Activated CD8-positive, alpha-beta memory T cell treated with anti-CD3 and anti-CD28 coated beads, Interleukin-2, amount 50 U/mL, for 4 hours (primary cell): Measurements from ENCODE around the gene GOT1.

Experiments used
- DNase-seq: peaks from one replicate; pipeline ENCODE4 v3.0.0-alpha.2; 2020

The GOT1 gene

DNA sequence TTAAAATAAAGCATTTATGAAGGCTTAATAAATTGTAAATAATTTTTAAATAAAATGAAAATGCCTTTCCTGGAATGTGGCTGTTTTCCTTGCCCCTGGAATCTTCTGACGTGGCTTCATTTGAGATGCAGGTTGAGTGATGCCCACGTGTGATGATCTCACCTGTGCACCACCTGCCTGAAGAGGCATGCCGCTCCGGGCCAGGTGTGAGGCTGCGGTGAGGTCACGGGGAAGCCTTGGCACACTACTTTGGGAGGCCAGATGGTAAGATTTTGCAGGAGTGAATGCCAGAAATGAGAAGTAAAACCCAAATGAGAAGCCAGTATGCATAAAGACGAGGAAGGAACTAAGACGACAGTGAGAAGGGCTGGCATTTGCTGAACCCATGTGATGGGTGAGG lies 36.2 kb downstream of the GOT1 start:
- DNase-seq = no peak

- no peak for DNase-seq
Measured at GRCh38 chr10:99393683-99394082, 36.7 kb downstream of the GOT1 start.

DNA sequence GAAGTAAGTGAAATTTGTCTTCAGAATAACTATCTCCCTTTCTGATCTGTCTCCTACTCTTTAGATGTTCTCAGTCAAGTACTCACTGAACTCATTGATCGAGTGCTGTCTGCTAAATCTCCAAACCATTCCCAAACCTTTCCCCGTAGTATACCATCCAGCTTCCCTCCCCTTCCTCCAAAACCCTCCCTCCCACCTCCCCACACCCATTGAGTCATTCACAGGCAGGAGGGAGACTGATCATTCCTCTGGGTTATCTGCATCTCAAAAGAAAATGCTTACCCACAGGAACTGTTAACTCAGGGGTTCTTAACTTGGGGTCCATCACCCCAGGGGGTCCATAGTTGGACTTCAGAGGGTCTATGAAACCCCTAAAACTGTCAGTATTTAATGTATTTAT lies 37.4 kb downstream of the GOT1 start:
- no peak for DNase-seq

DNA sequence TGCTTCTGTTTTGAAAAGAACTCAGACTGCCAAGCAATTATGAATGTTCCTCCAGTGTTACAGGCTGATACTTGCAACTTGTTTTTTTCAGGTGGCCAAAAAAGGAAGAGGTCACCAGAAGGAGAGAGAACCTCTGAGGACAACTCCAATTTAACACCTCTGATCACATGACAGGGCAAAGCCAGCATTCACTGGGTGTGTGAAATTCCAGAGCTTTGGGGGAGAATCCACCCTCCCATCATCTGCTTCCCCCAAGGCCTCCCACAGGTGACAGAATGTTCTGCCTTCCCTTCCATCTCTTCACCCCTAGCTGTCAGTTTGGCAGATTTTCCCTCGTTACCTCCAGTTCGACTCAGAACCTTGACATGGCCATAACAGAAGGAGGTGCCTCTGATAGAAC lies 39.1 kb downstream of the GOT1 start:
- no peak for DNase-seq

GRCh38 chr10:99389729-99390480 lies 40.5 kb downstream of the GOT1 start:
- DNase-seq = no peak

GRCh38 chr10:99387541-99387940 lies 42.9 kb downstream of the GOT1 start:
- no peak for DNase-seq

- DNase-seq = no peak
Measured at GRCh38 chr10:99387071-99387470, 43.4 kb downstream of the GOT1 start.

DNA sequence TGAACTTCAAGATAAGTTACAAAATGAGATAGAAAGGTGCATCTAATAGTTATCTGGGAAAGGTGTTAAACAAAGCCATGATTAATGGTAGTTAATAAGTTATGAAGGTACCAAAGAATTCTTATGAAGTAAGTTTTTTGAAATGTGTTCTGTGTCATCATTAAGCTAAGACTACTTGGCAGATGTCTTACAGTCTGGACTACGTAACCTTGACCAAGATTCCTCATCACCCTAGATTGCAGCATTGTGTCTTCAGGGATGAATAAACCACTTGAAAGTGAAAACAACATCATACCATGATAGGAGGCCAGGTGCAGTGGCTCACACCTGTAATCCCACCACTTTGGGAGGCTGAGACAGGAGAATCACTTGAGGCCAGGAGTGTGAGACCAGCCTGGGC lies 48.2 kb downstream of the GOT1 start:
- DNase-seq = no peak

DNA sequence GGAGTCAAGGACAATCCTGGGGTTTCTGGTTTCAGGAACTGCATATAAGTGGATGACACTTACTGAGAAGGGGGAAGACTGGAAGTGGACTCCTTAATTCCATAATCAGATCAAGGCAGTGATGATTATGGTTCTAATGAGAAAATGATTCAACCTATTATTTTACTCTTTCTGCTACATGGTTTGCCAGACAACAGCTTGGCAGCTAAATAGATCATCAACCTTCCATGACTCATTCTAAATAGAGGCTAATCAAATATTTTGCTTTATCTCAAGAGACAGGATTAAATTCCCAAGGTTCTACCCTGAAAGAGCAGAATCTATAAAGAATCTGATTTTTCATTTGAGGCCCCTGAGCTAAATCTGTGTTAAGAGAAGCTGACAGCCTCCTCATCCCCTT lies 55.0 kb downstream of the GOT1 start:
- no peak for DNase-seq

GRCh38 chr10:99374972-99375371 lies 55.5 kb downstream of the GOT1 start:
- DNase-seq = no peak

GRCh38 chr10:99374526-99374925 lies 55.9 kb downstream of the GOT1 start:
- no peak for DNase-seq

DNA sequence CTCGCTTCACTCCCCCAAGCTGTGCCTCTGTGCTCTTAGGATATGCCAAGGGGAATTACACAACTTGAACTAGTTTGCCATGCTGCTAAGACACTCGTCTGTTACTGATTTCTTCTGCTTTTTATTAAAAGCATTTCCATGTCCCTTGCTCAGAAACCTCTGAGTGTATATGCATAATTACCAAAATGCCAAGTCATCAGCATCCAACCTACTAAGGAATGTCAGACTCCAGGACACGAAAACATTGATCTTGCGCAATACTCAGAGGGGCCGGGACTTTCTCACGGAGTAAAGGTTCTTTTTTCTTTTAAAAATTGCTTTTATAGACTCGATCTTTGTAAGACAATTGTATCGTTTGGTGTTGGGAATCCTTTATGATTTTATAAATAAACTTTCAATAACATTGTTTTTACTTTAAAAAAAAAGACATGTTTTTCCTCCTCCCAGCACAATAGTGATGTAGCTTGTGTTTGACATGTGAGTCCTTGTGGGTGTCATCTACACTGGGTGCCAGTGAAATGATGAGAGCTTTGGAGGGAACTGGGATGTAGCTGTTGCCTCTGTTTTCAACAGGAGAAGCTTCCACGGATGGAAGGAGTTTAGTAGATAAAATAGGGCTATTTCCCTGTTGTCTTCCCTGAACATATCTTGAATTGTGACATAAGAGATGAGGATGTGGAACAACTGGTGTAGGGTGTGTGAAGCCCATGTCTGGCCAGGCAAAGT lies 57.7 kb downstream of the GOT1 start:
- no peak for DNase-seq

DNA sequence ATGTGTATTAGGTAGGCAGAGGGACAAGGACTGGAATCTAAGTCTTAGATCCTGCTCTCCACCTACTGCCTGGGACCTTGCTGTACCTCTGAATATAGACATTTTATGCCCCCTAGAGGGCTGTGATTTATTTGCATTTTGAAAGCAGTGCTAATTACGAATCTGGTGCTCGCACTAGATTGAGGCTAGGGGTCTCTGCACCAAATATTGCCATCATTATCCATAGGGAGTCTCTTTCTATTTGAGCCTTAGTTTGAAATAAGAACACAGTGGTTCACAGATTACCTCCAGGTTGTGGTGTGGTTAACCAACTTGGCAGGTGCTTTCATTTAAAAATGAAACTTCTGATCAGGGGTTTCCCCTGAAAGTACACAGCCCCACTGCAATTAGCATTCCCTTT lies 59.4 kb downstream of the GOT1 start:
- no peak for DNase-seq

DNA sequence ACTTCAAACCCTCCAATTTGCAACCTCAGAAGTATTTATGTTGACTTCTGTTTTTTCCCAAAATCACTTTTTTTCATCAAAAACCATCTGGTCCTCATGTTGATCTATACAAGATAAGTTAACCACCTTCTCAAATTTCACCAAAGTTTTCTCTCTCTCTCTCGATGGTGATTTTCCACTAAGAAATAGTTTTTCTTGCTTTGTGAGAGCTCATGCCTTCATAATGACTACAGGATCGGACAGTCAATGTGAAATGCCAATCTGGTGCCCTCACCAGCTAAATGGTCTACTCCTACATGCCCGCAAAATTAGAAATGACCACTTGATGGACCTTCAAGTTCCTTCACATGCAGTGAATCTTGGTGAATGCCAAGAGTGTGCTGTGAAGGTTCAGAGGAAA lies 60.9 kb downstream of the GOT1 start:
- no peak for DNase-seq

DNA sequence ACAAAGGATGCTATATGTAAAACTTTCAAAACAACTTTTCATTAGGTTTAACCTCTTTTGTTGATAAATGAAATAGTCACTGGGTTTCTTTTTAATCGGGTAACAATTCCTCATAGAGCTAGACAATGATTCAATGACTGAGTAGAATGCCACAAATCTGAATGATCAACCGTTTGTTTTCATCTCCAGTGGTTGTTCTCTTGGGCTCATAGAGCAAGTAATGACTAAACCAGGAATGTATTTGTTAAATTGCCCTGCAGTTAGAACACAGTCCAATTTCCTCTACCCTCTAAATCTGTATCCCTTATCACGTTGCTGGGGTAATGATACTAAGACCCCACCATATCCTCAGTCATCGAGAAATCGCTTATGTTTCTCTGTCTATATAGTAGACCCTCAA lies 61.3 kb downstream of the GOT1 start:
- DNase-seq = no peak

DNA sequence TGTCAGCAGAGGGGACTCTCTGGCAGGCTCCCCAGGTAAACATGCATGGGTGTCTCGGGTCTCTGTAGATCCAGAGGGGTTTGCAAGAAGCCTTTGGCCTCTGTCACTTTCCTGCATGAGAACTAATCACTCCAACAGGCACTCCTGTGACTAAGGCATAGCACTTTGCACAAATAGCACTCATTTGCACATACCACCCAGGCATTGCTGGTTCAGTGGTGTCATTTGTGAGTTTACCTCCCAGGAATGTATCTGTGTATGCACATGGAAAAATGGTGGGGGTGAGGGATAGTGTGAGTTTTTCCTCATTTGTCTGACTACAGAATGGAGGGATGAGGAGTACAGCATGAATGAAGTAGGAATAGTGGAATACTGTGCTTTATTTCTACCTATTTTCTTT lies 61.8 kb downstream of the GOT1 start:
- DNase-seq = no peak

DNA sequence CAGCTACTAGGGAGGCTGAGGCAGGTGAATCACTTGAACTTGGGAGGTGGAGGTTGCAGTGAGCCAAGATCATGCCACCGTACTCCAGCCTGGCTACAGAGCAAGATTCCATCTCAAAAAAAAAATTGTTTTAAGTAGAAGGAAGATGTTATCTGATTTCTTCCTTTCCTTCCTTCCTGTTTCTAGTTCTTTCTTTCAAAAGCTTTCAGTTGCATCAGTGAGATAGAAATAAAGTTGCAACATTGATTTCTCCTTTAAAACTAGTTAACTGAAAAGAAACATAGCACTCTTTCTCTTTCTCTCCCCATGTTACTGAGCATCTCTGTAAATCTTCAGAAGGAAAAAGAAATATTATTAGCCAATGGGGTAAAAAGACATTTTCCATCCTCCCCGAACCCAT lies 63.8 kb downstream of the GOT1 start:
- DNase-seq = no peak

- DNase-seq = no peak
Measured at GRCh38 chr10:99365736-99366135, 64.7 kb downstream of the GOT1 start.

DNA sequence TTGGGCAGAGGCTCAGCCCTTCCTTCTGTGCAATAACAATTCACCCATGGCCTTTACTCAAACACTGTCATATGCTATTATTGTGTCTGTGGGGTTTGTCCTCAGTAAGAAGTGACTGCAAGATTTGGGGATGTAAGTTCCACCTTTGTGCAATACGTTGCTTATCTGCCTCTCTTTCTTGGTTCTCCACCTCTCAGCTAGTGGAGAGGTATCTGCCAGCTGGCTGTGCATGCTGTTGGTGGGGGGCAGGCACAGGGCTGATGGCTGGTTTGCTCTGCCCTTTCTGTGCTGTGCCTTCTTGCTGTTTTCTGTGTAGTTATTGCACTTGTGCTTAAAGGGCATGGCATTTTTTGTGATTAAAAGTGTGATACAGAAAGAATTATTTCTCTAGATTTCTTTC lies 65.1 kb downstream of the GOT1 start:
- DNase-seq = no peak

DNA sequence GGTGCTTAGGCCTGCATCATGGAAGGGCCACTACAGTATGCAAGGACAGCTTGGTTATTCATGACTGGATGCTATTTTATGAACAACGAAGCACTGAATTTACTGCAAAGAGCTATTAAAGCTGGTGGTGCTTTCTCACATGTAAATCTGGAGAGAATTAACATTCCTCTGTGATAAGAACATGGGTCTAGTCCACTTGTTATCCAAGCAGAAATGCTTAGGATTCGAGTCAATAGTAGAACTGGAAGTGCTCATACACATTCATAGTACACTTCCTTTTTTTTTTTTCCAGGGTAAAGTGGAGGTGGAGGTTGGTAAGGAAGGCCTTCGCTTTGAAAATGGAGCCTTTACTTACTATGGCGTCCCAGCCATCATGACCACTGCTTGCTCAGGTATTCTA lies 66.3 kb downstream of the GOT1 start:
- DNase-seq = no peak

- no peak for DNase-seq
Measured at GRCh38 chr10:99360934-99361333, 69.5 kb downstream of the GOT1 start.

DNA sequence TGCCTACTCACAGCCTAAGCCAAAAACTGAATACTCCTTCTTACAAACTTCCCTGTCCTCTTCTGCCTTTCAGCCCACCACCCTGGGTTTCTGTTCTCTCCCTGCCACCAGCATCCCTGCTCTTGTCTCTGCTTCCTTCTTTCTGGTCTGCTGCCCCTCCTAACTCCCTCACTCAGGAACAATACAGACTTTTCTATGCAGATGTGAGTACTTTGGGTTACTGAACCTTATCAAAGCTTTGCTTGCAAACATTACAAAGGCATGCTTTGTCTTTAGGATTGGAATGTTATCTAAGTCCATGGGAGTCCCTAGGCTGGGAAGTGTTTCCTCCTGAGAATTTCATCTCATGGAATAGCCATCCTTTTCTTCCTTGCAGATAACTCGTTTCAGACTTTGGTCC lies 72.3 kb downstream of the GOT1 start:
- no peak for DNase-seq

DNA sequence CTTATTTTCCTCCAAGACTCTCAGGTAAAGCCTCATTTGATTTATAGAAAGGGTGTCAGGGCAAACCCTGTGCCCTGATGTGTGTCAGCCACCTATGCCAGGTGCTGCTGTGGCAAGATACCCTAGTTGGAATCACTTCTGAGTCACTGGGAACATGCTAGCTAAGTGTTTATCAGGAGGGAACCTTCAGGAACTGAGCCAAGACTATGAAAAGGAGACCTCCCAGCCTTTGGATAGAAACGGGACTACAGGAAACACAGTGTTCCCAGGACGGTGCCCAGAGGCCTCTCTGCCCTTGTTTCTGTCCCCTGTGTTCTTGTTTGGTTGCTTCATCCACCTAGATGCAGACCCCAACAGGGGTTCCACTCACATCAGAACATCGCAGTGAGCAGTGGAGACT lies 72.7 kb downstream of the GOT1 start:
- DNase-seq = no peak

DNA sequence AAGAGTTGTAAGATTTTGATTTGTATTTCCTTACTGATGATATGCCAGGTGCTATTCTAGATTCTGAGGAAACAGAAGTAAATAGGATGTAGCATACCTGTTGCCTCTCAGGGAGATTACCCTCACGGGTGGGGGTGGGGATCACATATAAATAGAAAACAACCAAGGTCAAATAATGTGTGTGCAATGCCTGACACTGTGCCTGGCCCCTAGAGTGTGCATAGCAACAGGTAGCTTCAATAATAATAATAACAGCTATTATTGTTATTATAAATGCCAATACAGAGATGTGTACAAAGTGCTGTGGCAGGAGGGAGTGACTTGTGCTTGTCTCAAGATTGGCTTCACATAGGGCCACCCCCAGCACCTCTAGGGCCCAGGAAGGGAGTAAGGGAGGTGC lies 77.2 kb downstream of the GOT1 start:
- no peak for DNase-seq

DNA sequence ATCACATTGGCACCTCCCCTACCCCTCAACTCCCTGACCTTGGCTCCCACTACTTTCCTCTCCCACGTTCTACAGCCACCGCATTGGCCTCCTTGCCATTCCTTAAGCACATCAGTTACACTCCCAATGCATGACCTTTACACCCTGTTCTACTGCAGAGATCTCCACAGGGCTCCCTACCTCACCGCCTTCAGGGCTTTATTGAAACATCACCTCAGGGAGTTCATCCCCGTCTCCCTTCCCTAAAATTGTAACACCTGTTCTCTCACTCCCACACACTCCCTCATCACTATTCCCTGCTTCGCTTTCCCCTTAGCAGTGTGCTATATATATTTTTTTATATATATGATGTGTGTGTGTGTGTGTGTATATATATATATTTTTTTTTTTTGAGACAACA lies 82.8 kb downstream of the GOT1 start:
- no peak for DNase-seq
